H9 (cell line): ENCODE data around the gene UCP3. TPM values are rescaled to one million over a fixed set of nuclear protein-coding genes. Genes with fewer than 3 reads are reported as not detected.

ENCODE experiments used
- DNase-seq: peaks from one replicate; pipeline ENCODE4 v3.0.0-alpha.2; 2017
- H2AFZ ChIP-seq: one replicate; pipeline ENCODE4 v1.6.1; 2013; ENCODE audit warnings: mild to moderate bottlenecking, low read length, control low read depth, moderate library complexity
- H2AK5ac ChIP-seq: 2 replicates; pipeline ENCODE4 v1.6.1; 2013; ENCODE audit warnings: low read length, control low read depth, mixed read lengths; ENCODE audit not compliant: insufficient read length
- H2BK120ac ChIP-seq: one replicate; pipeline ENCODE4 v1.6.1; 2013; ENCODE audit warnings: low read depth, mild to moderate bottlenecking, low read length, control low read depth, inconsistent platforms; ENCODE audit not compliant: poor library complexity, severe bottlenecking
- H2BK12ac ChIP-seq: 2 replicates; pipeline ENCODE4 v1.6.1; 2013; ENCODE audit warnings: low read length, control low read depth, mixed read lengths, low read depth; ENCODE audit not compliant: insufficient read length
- H2BK15ac ChIP-seq: 2 replicates; pipeline ENCODE4 v1.6.1; 2013; ENCODE audit warnings: low read depth, low read length, control low read depth
- H2BK20ac ChIP-seq: one replicate; pipeline ENCODE4 v1.6.1; 2013; ENCODE audit warnings: low read depth, mild to moderate bottlenecking, low read length, control low read depth, inconsistent platforms; ENCODE audit not compliant: poor library complexity, severe bottlenecking
- H2BK5ac ChIP-seq: 2 replicates; pipeline ENCODE4 v1.6.1; 2013; ENCODE audit warnings: low read length, control low read depth, mixed read lengths; ENCODE audit not compliant: insufficient read length
- H3K14ac ChIP-seq: 2 replicates; pipeline ENCODE4 v1.6.1; 2013; ENCODE audit warnings: low read length, control low read depth; ENCODE audit not compliant: insufficient read depth
- H3K18ac ChIP-seq: 2 replicates; pipeline ENCODE4 v1.6.1; 2013; ENCODE audit warnings: low read depth, mild to moderate bottlenecking, mixed read lengths, low read length, control low read depth; ENCODE audit not compliant: insufficient read length
- H3K23ac ChIP-seq: 2 replicates; pipeline ENCODE4 v1.6.1; 2013; ENCODE audit warnings: low read length, control low read depth, mixed read lengths, low read depth; ENCODE audit not compliant: insufficient read length
- H3K23me2 ChIP-seq: 2 replicates; pipeline ENCODE4 v1.6.1; 2013; ENCODE audit warnings: low read depth, mild to moderate bottlenecking, mixed read lengths, low read length, control low read depth; ENCODE audit not compliant: insufficient read length, poor library complexity, severe bottlenecking
- H3K27ac ChIP-seq: 2 replicates; pipeline ENCODE4 v1.5.1; 2013; ENCODE audit warnings: low read length, control low read depth, mixed read lengths, low read depth; ENCODE audit not compliant: insufficient read length
- H3K27me3 ChIP-seq: 2 replicates; pipeline ENCODE4 v1.6.1; 2013; ENCODE audit warnings: low read length, control low read depth, inconsistent platforms; ENCODE audit not compliant: insufficient read depth
- H3K4ac ChIP-seq: 2 replicates; pipeline ENCODE4 v1.6.1; 2013; ENCODE audit warnings: low read depth, mild to moderate bottlenecking, control low read depth, inconsistent platforms, low read length, moderate library complexity
- H3K4me1 ChIP-seq: 2 replicates; pipeline ENCODE4 v1.6.1; 2013; ENCODE audit warnings: low read length, control low read depth, inconsistent platforms; ENCODE audit not compliant: insufficient read depth
- H3K4me2 ChIP-seq: 2 replicates; pipeline ENCODE4 v1.6.1; 2013; ENCODE audit warnings: low read length, control low read depth, mixed read lengths; ENCODE audit not compliant: insufficient read length, insufficient read depth
- H3K56ac ChIP-seq: 2 replicates; pipeline ENCODE4 v1.6.1; 2013; ENCODE audit warnings: low read depth, mild to moderate bottlenecking, mixed read lengths, low read length, control low read depth; ENCODE audit not compliant: insufficient read length
- H3K79me1 ChIP-seq: 2 replicates; pipeline ENCODE4 v1.6.1; 2013; ENCODE audit warnings: low read depth, mild to moderate bottlenecking, moderate library complexity, low read length, control low read depth, inconsistent platforms; ENCODE audit not compliant: insufficient read depth, poor library complexity, severe bottlenecking
- H3K79me2 ChIP-seq: 2 replicates; pipeline ENCODE4 v1.6.1; 2013; ENCODE audit warnings: low read length, control low read depth, inconsistent platforms; ENCODE audit not compliant: insufficient read depth
- H3K9ac ChIP-seq: 2 replicates; pipeline ENCODE4 v1.6.1; 2013; ENCODE audit warnings: low read length, control low read depth, mixed read lengths; ENCODE audit not compliant: insufficient read length; ENCODE audit errors: extremely low read depth
- H3K9me3 ChIP-seq: one replicate; pipeline ENCODE4 v1.6.1; 2013; ENCODE audit warnings: low read depth, low read length, inconsistent platforms; ENCODE audit not compliant: control insufficient read depth
- H3T11ph ChIP-seq: one replicate; pipeline ENCODE4 v1.6.1; 2013; ENCODE audit warnings: mild to moderate bottlenecking, low read length, control low read depth, inconsistent platforms
- H4K20me1 ChIP-seq: one replicate; pipeline ENCODE4 v1.6.1; 2013; ENCODE audit not compliant: control insufficient read depth, insufficient read length, insufficient read depth
- H4K5ac ChIP-seq: 2 replicates; pipeline ENCODE4 v1.6.1; 2013; ENCODE audit warnings: low read depth, mild to moderate bottlenecking, mixed read lengths, low read length, control low read depth; ENCODE audit not compliant: insufficient read length
- H4K8ac ChIP-seq: replicated peaks from 2 replicates; pipeline ENCODE4 v1.6.1; 2013; ENCODE audit warnings: low read length, control low read depth, mixed read lengths, low read depth; ENCODE audit not compliant: insufficient read length
- H4K91ac ChIP-seq: 2 replicates; pipeline ENCODE4 v1.6.1; 2013; ENCODE audit warnings: low read depth, mild to moderate bottlenecking, moderate library complexity, mixed read lengths, low read length, control low read depth; ENCODE audit not compliant: insufficient read length
- H3K27ac Mint-ChIP-seq, 3 experiments: 2 replicates in 2 of 3; 3 replicates in 1 of 3; pipeline ENCODE4 v1.8.0; 2020 to 2021; ENCODE audit warnings: mixed read lengths in 3 of 3, mild to moderate bottlenecking in 1 of 3, moderate library complexity in 1 of 3
- H3K27me3 Mint-ChIP-seq: 2 replicates; pipeline ENCODE4 v1.8.0; 2021; ENCODE audit warnings: low read depth, mild to moderate bottlenecking, moderate library complexity, mixed read lengths
- H3K36me3 Mint-ChIP-seq, 3 experiments: 2 replicates in 2 of 3; 3 replicates in 1 of 3; pipeline ENCODE4 v1.8.0; 2020 to 2021; ENCODE audit warnings: low read depth in 3 of 3, mixed read lengths in 3 of 3; ENCODE audit not compliant: insufficient read depth in 1 of 3
- H3K4me1 Mint-ChIP-seq, 2 experiments: 2 replicates each; pipeline ENCODE4 v1.8.0; 2020; ENCODE audit warnings: mixed read lengths in 2 of 2
- H3K4me3 Mint-ChIP-seq, 2 experiments: 2 replicates in 1 of 2; 3 replicates in 1 of 2; pipeline ENCODE4 v1.8.0; 2020 to 2021; ENCODE audit warnings: mild to moderate bottlenecking in 2 of 2, mixed read lengths in 2 of 2, moderate library complexity in 1 of 2
- H3K9me3 Mint-ChIP-seq, 2 experiments: 2 replicates in 1 of 2; 3 replicates in 1 of 2; pipeline ENCODE4 v1.8.0; 2020; ENCODE audit warnings: mild to moderate bottlenecking in 2 of 2, mixed read lengths in 2 of 2, moderate library complexity in 1 of 2
- WGBS: extraction: QIAGEN DNeasy Blood & Tissue Kit; methylation state at CpG from one replicate; pipeline ENCODE4 v1.1.7; 2013; ENCODE audit warnings: missing lambda C conversion rate, low lambda C conversion rate, mixed read lengths; ENCODE audit not compliant: insufficient read length; ENCODE audit errors: extremely low coverage; 5-methylcytosine and 5-hydroxymethylcytosine counted together
- total RNA-seq: library from RNA; stranded (reverse); gene quantifications from 2 replicates; pipeline ENCODE4 v1.2.1, GENCODE V29; 2021
- TF ChIP-seq, protein P1 (sequence below): fragments of 200-600 bp; sonication (generic); conservative IDR thresholded peaks from 3 replicates; pipeline ENCODE4 v1.8.0; 2021; ENCODE audit warnings: antibody characterized with exemption, mild to moderate bottlenecking

UCP3 gene
- total RNA-seq, 1 experiment from 2014 or later: 0.85 TPM

- WGBS: no CpG with 5 or more reads among the region's 6 CpGs
- no peak overlapping the region for H4K91ac ChIP-seq
These were observed 1.1 kb downstream of the UCP3 start for GRCh38 chr11:74007691-74008372.

More at GRCh38 chr11:74007691-74008372, 1.1 kb downstream of the UCP3 start:
- H3K27ac ChIP-seq: no peak overlapping the region
- no peaks in the 10 kb centered on the region for H3K4me1 ChIP-seq
- Mint-ChIP-seq H3K27ac (no peak overlapping the region), H3K4me1 (peaks cover 13 to 27% of the 10 kb centered on the region in 2 experiments), H3K9me3 (no peaks in the 10 kb centered on the region), H3K4me3 (no peak overlapping the region), H3K36me3 (peaks cover 0 to 3% (median 2%) of the 10 kb centered on the region in 3 experiments; a peak in 2 of 7 replicates), H3K27me3 (no peaks in the 10 kb centered on the region)
- no peak for DNase-seq
- H3K9me3 ChIP-seq: no peaks in the 10 kb centered on the region
- H4K20me1 ChIP-seq: no peaks in the 10 kb centered on the region
- TF ChIP-seq, protein P1, sequence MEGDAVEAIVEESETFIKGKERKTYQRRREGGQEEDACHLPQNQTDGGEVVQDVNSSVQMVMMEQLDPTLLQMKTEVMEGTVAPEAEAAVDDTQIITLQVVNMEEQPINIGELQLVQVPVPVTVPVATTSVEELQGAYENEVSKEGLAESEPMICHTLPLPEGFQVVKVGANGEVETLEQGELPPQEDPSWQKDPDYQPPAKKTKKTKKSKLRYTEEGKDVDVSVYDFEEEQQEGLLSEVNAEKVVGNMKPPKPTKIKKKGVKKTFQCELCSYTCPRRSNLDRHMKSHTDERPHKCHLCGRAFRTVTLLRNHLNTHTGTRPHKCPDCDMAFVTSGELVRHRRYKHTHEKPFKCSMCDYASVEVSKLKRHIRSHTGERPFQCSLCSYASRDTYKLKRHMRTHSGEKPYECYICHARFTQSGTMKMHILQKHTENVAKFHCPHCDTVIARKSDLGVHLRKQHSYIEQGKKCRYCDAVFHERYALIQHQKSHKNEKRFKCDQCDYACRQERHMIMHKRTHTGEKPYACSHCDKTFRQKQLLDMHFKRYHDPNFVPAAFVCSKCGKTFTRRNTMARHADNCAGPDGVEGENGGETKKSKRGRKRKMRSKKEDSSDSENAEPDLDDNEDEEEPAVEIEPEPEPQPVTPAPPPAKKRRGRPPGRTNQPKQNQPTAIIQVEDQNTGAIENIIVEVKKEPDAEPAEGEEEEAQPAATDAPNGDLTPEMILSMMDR: no peak
- no peak overlapping the region for H2AK5ac ChIP-seq
- H3K23ac ChIP-seq: no peak overlapping the region
- H3K9ac ChIP-seq: no peak overlapping the region
- no peak overlapping the region for H3K4ac ChIP-seq
- no peak overlapping the region for H2AFZ ChIP-seq
- H2BK15ac ChIP-seq: no peak overlapping the region
- H4K8ac ChIP-seq: no peak overlapping the region
- H3K27me3 ChIP-seq: no peaks in the 10 kb centered on the region
- no peaks in the 10 kb centered on the region for H3K79me2 ChIP-seq
- no peaks in the 10 kb centered on the region for H3K79me1 ChIP-seq
- no peak overlapping the region for H2BK5ac ChIP-seq
- no peak overlapping the region for H2BK20ac ChIP-seq
- no peak overlapping the region for H3K56ac ChIP-seq
- no peak overlapping the region for H3T11ph ChIP-seq
- no peak overlapping the region for H2BK120ac ChIP-seq
- H3K23me2 ChIP-seq: no peaks in the 10 kb centered on the region
- H4K5ac ChIP-seq: no peak overlapping the region
- no peak overlapping the region; the same call in 1 of the 2 replicates for H3K14ac ChIP-seq
- H3K4me2 ChIP-seq: no peak overlapping the region
- no peak overlapping the region for H3K18ac ChIP-seq
- no peak overlapping the region for H2BK12ac ChIP-seq
